Gastrocnemius medialis (tissue), 4 donors: Measurements from ENCODE around the gene NCEH1. TPM values are rescaled to one million over a fixed set of nuclear protein-coding genes. Genes with fewer than 3 reads are reported as not detected.
"Not testable (repeated sequence)": the region's sequence is repeated elsewhere in the genome, so short reads cannot be mapped to it uniquely, and the experiment has no call there.

ENCODE experiments used
- ATAC-seq, 2 donors: fragments of 150-250 bp; one replicate each; pipeline ENCODE4 v1.9.1; 2016
- DNase-seq, 2 donors: peaks; one replicate each; pipeline ENCODE4 v3.0.0-alpha.2; 2019
- H3K27ac ChIP-seq, 4 donors: fragments of 200-600 bp; sonication (generic); 1 replicate in 1 of 4; 2 replicates in 3 of 4; pipeline ENCODE4 v1.5.1; 2016 to 2018; ENCODE audit warnings: mild to moderate bottlenecking in 2 of 4, moderate library complexity in 1 of 4
- H3K27me3 ChIP-seq, 3 donors: fragments of 200-600 bp; sonication (generic) in 2 of 3; 1 replicate in 1 of 3; 2 replicates in 2 of 3; pipeline versions ENCODE4 v1.5.1 to v1.6.0; 2016 to 2019; ENCODE audit warnings: mild to moderate bottlenecking in 1 of 3, moderate library complexity in 1 of 3
- H3K36me3 ChIP-seq, 2 donors: fragments of 200-600 bp; sonication (generic) in 1 of 2; one replicate each; pipeline ENCODE4 v1.5.1; 2017 to 2018
- H3K4me1 ChIP-seq, 2 donors: fragments of 200-600 bp; sonication (generic) in 1 of 2; one replicate each; pipeline ENCODE4 v1.5.1; 2016 to 2017; ENCODE audit warnings: mild to moderate bottlenecking in 2 of 2
- H3K4me3 ChIP-seq, 4 donors: fragments of 200-600 bp; sonication (generic) in 3 of 4; 1 replicate in 1 of 4; 2 replicates in 3 of 4; pipeline ENCODE4 v1.5.1; 2016 to 2019; ENCODE audit warnings: mild to moderate bottlenecking in 2 of 4
- H3K9me3 ChIP-seq, 3 donors: fragments of 200-600 bp; sonication (generic) in 2 of 3; 1 replicate in 1 of 3; 2 replicates in 2 of 3; pipeline ENCODE4 v1.5.1; 2016 to 2019
- CTCF ChIP-seq, 5 experiments: fragments of 450-650 bp in 3 of 5; fragments of 200-600 bp in 2 of 5; sonication (generic) in 2 of 5; IDR thresholded peaks in 4 of 5; conservative IDR thresholded peaks in 1 of 5; 1 replicate in 4 of 5; 2 replicates in 1 of 5; pipeline ENCODE4 v1.5.1; 2016 to 2019; ENCODE audit warnings: antibody characterized with exemption in 5 of 5, mild to moderate bottlenecking in 3 of 5, moderate library complexity in 3 of 5
- POLR2A ChIP-seq, 2 donors: fragments of 450-650 bp; IDR thresholded peaks; one replicate each; pipeline ENCODE4 v1.6.1; 2017; ENCODE audit warnings: antibody characterized with exemption in 2 of 2, mild to moderate bottlenecking in 2 of 2, moderate library complexity in 2 of 2
- in situ Hi-C, 4 donors: fragments of 200-750 bp; cut with MboI; loops; one replicate each; pipeline versions ENCODE4 v1.15.0 to v1.8.0; 2017; ENCODE audit warnings: low sequenced_read_pairs in 4 of 4
- intact Hi-C: fragments of 100-400 bp; cut with DNase I; formaldehyde crosslinking; loops from one replicate; pipeline ENCODE4 v1.15.1; 2023; ENCODE audit warnings: low total_unique reads
- total RNA-seq, 4 donors: library from RNA; depleted of rRNA; stranded (reverse); fragments of >200 nt; gene quantifications; one replicate each; pipeline versions ENCODE4 v1.1.0 to v1.2.3, GENCODE V29; 2016

Gene NCEH1
- total RNA-seq, 4 donors from 2014 or later, result 7.0 to 19.8 (median 8.2) TPM

GRCh38 chr3:172666873-172667694, 43.8 kb downstream of the NCEH1 start:
- Histone ChIP-seq H3K27me3 (no peaks in the 10 kb centered on the region), H3K9me3 (no peaks in the 10 kb centered on the region), H3K4me1 (peaks cover 0 to 6% of the 10 kb centered on the region in 2 donors), H3K27ac (no peak overlapping the region), H3K36me3 (no peaks in the 10 kb centered on the region), H3K4me3 (no peak overlapping the region)
- TF ChIP-seq POLR2A (IDR thresholded peaks at IDR 0.05) (no peak), CTCF (IDR thresholded peaks at IDR 0.05 in 4 of 5, conservative IDR thresholded peaks at IDR 0.05 in 1 of 5) (peak; percentile 80 to 86 (median 84))
- intact Hi-C loops, result loop anchor here (1.0 to 5.0 kb wide), 2 partner anchors 70 to 177 kb away; no protein-coding TSS in a partner anchor
- in situ Hi-C loops, result loop anchor here in 1 of 4 donors (5.0 kb wide), 1 partner anchor 185 kb away; no protein-coding TSS in a partner anchor
- ATAC-seq (peak; percentile 95 to 97), DNase-seq (peak; percentile 59 to 67)

- intact Hi-C loops (loop anchor here (5.0 kb wide), 1 partner anchor 69 kb away; no protein-coding TSS in a partner anchor), in situ Hi-C loops (loop anchor here in 1 of 4 donors (5.0 kb wide), 1 partner anchor 184 kb away; no protein-coding TSS in a partner anchor)
- Histone ChIP-seq H3K9me3 (no peaks in the 10 kb centered on the region), H3K36me3 (no peaks in the 10 kb centered on the region), H3K4me3 (no peak overlapping the region), H3K27me3 (no peaks in the 10 kb centered on the region), H3K27ac (no peak overlapping the region), H3K4me1 (peaks cover 0 to 6% of the 10 kb centered on the region in 2 donors)
- DNase-seq, result no peak
- no peak for ATAC-seq
- TF ChIP-seq POLR2A (IDR thresholded peaks at IDR 0.05), result no peak
- no peak for TF ChIP-seq CTCF (IDR thresholded peaks at IDR 0.05 in 4 of 5, conservative IDR thresholded peaks at IDR 0.05 in 1 of 5)
Observed at GRCh38 chr3:172666181-172666872, 44.5 kb downstream of the NCEH1 start.

- H3K4me3 ChIP-seq, DNase-seq, ATAC-seq, H3K9me3 ChIP-seq, H3K27me3 ChIP-seq, H3K36me3 ChIP-seq, H3K27ac ChIP-seq, H3K4me1 ChIP-seq: not testable (repeated sequence)
- intact Hi-C loops, result loop anchor here (5.0 kb wide), 1 partner anchor 68 kb away; no protein-coding TSS in a partner anchor
- in situ Hi-C loops, result loop anchor here in 1 of 4 donors (5.0 kb wide), 1 partner anchor 183 kb away; no protein-coding TSS in a partner anchor
Observed at GRCh38 chr3:172665510-172665909, 45.4 kb downstream of the NCEH1 start.

- in situ Hi-C loops, H3K27ac ChIP-seq, H3K4me1 ChIP-seq, H3K4me3 ChIP-seq, H3K9me3 ChIP-seq, H3K27me3 ChIP-seq, H3K36me3 ChIP-seq, DNase-seq, intact Hi-C loops, ATAC-seq: not testable (repeated sequence)
Observed at GRCh38 chr3:172660421-172660820, 50.4 kb downstream of the NCEH1 start.

GRCh38 chr3:172659246-172660002, 51.4 kb downstream of the NCEH1 start:
- no peaks in the 10 kb centered on the region for H3K9me3 ChIP-seq
- no peaks in the 10 kb centered on the region for H3K27me3 ChIP-seq
- in situ Hi-C loops (no loop called here), intact Hi-C loops (no loop called here)
- H3K4me1 ChIP-seq, result no peaks in the 10 kb centered on the region
- no peaks in the 10 kb centered on the region for H3K36me3 ChIP-seq
- no peak overlapping the region for H3K27ac ChIP-seq
- H3K4me3 ChIP-seq, result no peak overlapping the region
- TF ChIP-seq CTCF (IDR thresholded peaks at IDR 0.05 in 4 of 5, conservative IDR thresholded peaks at IDR 0.05 in 1 of 5), result no peak
- DNase-seq (no peak), ATAC-seq (no peak)
